GM12801 (cell line): ENCODE measurements around the gene SHISA4.

ENCODE experiments used
- TF ChIP-seq, protein P1 (sequence below): IDR thresholded peaks from one replicate; pipeline ENCODE4 v1.5.1; 2011; ENCODE audit warnings: control low read depth; ENCODE audit not compliant: insufficient read length; ENCODE audit errors: extremely low read depth

Gene SHISA4

DNA sequence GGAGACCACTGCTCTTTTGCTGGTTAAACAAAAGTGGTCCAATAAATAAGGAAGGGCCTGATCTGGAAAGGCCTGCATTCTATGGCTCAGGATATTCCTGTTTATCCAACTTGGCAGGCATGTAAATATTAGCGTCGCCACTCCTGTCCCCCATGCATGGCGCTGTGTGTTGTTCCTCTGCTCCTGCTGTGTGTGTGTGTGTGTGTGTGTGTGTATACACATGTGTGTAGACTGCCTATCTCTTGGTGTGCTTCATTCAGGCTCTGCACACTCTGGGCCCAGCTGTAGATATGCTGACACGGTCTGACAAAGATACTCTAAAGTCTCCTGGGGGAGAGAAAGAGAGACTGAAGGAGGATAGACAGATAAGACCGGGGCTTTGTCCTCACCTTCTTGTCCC, 50.9 kb downstream of the SHISA4 start:
- TF ChIP-seq, protein P1, sequence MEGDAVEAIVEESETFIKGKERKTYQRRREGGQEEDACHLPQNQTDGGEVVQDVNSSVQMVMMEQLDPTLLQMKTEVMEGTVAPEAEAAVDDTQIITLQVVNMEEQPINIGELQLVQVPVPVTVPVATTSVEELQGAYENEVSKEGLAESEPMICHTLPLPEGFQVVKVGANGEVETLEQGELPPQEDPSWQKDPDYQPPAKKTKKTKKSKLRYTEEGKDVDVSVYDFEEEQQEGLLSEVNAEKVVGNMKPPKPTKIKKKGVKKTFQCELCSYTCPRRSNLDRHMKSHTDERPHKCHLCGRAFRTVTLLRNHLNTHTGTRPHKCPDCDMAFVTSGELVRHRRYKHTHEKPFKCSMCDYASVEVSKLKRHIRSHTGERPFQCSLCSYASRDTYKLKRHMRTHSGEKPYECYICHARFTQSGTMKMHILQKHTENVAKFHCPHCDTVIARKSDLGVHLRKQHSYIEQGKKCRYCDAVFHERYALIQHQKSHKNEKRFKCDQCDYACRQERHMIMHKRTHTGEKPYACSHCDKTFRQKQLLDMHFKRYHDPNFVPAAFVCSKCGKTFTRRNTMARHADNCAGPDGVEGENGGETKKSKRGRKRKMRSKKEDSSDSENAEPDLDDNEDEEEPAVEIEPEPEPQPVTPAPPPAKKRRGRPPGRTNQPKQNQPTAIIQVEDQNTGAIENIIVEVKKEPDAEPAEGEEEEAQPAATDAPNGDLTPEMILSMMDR: no peak

DNA sequence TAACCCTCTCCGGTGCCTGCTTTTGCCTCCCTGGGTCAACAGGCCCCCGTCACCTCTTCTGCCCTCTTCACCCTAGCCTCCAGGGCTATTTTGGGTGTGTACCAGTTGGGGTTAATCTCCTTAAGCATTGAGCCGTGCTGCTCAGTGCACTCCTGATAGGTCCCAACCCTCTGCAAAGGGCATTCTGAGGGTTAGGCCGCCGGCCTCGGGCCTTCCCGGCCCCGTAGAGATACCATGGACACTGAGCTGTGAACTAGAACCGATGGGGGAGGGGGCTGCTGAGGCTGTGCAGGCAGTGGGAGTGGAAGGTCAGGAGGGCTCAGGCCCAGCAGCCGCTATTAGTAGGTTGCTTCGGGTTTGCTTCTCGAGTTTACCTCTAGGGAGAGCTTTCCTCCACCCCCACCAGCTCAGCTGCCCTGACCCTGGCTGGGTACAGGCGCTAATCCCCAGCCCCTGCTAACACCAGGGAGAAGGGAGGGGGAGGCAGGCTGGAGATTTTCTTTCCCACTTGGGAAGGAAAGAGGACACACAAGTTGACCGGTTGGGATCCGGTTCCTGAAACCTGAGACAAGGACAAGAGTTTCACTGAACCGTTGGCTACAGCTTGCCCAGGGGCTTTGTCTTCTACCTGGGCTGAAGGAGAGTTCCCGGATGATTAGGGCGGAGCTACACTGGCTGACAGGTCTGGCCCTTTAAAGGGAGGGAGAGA, 52.9 kb downstream of the SHISA4 start:
- TF ChIP-seq, protein P1: no peak

DNA sequence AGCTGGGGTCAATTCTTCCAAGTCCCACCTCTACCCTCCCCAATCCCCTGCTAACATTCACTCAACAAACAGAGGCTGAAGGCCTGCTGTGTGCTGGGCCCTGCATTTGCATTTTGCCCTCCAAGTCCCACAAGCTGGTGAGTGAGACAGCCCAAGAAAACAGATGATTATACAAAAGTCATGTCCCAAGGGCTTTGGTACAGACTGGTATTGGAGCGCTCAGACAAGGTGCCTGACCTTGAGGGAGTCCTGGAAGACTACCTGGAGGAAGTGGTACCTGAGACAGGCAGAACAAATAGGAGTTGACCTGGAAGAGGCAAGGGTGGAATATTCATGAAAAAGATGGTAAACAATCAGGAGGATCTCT, 53.4 kb downstream of the SHISA4 start:
- TF ChIP-seq, protein P1: no peak
